NCI-H526 (cell line): ENCODE measurements around the gene MOB3B.
A peak's percentile ranks its signal among the peaks of the same experiment; 100 is the strongest.

Source experiments
- DNase-seq, 2 experiments: peaks; one replicate each; lab custom pipeline; 2025; lab: John Stamatoyannopoulos, UW

Gene MOB3B

DNA sequence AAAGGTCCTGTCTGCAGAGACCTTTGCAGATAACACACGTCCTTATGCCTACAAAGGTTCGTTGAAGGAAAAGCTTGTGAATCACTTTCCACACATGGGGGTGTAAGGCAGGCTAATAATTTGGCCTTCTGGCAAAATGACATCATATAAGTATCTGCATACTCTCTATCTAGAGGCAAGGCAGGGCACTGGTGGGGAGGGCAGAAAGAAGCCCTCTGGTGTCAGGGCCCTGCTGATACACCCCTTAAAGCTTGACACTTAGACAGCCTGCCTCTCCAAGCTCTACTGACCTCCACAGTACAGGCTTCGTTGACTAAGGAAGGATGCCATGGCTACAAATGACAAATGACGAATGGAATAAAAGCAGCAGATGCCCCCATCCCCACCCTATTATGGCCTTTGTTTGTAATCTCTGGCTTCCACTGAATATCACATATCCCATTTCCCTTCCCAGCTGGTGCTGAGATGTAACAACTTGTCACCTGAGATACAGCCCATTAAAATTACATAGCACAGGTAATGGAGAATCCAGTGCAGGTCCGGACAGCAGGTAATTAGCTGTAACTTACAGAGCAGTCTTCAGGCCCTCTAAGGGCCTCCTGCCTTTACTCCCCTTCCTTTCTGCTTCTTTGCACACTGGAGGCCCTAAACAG lies 82.5 kb downstream of the MOB3B start:
- no peak for DNase-seq

DNA sequence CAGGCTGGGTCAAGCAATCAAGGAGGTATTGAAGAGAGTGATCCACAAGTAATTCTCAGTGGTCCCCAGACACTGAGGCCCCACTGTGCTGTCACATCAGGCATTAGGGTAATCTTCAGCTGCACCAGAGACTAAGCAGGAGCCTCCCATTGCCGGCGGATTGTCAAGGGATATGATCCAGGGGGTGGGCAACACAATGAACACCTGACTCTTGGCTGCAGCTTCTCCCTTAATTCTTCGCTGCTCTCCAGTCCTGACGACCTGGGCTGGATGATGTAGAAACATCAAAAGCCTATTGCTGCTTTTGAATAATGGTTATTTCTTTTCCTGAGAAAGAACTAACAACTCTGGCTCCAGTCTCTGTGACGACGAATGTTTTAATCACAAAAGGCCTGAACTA lies 83.9 kb downstream of the MOB3B start:
- DNase-seq, result no peak

DNA sequence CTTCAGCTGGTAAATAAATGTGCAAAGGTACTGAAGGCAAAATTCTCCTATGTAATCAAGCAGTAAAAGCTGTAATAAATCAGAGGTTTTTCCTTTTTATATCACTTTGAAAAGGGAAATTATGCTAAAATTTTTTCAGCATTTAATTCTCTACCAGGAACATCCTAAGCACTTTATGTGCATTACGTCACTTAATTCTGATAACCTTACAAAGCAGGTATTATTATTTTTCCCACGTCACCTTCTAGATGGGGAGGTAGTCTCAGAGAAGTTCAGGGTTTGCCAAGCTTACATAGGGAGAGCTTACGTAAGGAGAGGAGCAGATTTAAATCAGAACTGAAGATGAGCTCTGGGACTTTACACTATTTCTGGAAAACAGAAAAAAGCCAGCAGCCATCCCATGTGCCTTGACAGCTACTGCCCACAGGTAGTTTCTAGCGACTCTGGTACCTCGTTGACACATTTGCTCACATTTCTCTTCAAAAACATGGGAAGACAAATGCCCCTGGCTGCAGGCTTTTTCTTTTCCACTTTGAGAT lies 84.5 kb downstream of the MOB3B start:
- no peak for DNase-seq

DNA sequence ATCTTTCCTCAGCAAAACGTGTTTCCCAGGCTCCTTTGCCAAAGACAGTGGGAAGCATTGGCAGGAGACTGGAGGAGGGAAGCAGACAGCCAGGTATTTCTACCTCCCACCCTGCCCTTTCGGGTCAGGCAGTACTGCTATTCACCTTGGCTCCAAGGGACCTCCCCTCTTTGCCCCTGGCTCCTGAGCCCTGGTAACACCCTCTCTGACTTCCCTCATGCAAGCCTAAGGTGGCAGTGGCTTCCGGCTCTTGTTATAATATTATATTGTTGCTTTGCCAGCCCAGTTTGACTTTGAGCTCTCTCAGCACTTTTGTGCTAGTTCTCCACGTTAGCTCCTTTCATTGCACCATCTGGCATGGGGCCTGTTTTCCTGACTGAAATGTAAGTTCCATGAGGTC lies 87.2 kb downstream of the MOB3B start:
- no peak for DNase-seq

DNA sequence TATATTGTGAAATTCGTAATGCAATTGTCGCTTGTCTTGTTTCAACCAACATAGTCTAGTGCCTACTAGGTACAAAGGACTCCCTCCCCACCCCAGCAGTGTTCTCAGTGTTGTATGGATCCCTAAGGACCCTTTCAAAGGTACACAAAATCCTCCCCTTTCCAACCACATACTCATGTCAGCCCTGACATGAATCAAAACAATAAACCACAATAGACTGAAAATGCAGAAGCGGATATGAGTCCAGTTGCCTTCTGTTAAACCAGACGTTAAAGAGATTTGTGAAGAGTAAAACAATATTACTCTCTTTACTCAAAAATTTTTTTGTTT lies 87.9 kb downstream of the MOB3B start:
- DNase-seq, result no peak

DNA sequence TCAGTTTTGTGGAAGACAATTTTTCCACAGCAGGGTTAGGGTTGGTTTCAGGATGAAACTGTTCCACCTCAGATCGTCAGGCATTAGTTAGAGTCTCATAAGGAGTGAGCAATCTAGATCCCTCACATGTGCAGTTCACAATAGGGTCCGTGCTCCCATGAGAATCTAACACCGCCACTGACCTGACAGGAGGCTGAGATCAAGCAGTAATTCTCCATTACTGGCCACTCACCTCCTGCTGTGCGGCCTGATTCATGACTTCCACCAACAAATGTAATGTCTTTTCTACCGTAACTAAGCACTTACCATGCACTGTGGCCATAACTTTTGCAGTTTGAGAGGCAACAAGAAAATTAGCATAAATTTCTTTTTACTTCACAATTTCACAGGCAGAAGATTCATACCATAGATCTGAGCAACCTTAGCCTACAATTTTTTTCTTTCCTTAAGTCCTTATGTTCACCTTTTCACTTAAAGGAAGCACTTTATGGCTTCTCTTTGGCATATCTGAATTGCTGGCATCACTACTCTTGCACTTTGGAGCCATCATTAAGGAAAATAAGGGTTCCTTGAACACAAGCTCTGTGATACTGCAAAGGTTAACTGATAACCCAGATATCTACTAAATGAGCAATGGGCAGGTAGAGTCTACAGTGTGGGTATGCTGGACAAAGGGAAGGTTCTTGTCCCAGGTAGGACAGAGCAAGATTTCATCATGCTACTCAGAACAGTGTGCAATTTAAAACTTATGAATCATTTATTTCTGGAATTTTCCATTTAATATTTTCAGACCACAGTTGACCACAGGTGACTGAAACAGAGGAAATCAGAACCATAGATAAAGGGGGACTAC lies 88.5 kb downstream of the MOB3B start:
- DNase-seq, result no peak

DNA sequence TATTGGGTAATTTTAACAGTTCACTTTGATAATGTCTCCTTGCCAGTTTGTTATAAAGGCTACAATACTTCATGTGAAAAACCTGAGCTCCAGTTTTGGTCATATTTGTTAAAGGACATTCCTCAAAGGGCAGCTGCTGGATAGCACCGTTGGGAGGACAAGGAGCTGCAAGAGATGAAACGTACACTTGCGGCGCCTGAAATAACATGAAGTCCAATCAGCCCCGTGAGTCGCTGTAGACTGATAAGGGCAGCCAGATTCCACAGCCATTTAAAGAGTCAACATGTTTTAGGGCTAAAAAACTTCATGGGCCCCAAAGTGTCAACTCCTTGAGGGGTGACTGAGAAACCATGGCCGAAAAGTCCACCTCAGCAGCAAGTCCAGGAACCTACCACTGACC lies 91.1 kb downstream of the MOB3B start:
- no peak for DNase-seq

DNA sequence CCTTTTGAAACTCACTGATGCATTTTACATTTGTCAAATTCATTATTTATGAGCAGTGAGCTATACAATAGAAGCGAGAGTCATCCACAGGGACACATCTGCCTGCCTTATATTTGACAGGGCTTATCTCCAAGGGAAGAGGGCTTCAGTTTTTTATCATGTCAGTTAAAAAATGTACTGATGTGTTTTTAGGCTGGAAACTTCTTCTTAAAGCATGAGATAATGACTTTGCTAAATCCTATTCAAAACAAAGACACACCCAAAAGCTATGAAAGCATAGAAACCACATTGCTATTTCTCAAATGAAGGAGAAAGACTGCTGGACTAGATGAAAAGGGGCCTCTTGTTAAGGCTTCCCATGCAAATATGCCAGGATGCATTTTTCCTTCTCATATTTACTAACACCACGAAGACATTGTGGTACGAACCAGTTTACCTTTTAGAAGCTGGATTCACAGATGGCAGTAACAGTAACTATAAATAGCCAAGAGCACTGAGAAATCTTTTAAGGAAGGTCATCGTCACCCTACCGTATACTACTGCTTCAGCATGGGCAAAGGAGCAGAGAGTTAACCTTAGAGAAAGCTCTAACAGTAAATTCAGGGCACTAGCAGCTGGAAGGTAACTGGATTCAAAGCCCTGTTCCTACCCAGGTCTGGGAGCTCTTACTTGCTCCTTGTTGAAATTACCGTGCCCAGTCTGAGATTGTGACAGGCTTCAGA lies 91.8 kb downstream of the MOB3B start:
- DNase-seq, result peak; percentile 25 to 38

DNA sequence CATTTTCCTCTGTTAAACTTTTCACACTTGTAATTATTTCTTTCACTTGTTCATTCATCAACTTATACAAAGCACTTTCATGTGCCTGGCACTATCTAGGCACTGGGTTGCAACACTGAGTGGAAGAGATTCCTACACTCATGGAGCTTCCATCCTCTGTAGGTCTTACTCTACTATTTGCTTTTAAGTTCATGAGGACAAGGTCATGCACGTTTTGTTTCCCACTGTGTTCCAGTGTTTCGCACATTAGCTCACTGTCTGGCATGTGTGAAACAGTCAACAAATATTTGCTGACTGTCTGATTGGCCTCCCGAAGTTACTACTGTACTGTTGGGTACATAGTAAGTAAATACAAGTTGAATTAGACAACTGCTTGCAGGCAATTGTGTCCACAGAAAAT lies 93.4 kb downstream of the MOB3B start:
- DNase-seq, result peak in 1 of 2 experiments; percentile 6

DNA sequence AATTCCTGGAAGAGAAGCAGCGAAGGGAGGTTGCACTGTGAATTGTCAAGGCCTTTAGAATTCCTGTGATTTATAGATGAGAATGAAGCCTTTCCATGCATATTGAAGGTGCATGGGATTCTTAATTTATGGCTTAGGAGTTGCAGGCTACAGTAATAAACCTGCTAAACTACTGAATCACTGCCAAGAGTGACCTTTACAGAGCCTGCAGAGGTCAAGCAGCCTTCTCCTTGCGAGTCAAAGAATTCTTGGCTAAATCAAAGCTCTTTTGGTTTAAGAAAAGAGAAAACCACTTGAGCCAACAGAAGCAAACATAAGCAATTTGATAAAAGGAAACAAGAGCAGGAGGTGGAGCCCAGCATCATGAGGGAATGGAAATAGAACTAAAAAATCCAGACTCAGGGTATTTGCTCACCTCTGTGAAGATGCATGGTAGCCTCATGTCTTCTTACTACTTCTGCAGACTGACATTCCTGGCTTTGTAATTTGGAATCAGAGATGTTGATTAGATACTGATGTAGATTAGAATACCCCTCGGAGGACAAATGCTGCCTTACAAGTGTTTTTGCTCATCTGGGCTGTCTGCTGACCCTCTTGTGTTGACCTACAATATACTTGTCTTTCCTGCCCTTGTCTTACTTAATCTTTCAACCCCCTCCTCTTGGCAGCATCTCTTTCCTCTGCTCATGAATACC lies 95.8 kb downstream of the MOB3B start:
- no peak for DNase-seq

DNA sequence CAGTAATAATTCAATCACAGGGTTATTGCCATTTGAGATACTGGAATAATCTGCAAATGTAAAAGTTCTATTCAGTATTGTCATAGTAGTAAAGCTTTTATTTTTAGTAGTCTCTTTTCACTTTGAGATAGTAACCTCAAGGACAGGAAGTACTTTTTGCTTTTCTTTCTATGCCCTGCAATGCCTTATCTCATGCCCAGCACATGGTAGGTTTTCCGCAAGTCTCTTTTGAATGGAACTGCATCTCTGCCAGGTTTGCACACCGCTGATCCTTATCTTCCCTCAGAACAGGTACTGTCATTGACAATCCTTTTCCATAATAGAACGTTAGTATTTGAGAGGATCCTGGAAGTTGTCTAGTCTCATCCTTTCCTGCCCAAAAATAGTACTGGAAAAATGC lies 97.3 kb downstream of the MOB3B start:
- DNase-seq, result no peak

DNA sequence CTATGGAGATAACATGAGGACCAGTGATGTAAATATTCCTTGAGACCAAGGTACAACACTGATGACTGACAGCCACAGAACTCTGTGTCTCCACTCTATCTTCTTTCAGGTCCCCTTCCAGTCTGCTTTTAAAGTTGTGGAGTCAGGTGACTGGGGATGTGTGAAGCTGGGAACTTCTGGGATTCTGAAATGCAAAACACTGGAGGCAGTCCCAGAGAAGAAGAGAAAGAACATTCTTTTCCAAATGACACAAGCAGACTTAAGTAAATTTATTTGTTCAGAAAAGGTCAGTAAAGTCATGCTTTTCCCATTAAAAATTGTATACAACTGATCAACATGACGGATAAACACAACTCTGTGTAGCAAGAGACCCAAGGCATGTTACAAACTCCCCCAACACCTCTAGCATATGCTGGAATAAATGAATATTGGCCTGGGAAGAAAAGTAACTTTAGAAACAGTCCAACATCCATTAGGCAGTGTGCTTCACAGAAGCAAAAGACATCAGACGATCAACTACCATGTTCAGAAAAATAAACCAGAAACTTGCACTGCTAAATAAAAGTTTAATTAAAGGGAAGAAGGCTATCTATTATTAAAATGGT lies 98.0 kb downstream of the MOB3B start:
- no peak for DNase-seq

DNA sequence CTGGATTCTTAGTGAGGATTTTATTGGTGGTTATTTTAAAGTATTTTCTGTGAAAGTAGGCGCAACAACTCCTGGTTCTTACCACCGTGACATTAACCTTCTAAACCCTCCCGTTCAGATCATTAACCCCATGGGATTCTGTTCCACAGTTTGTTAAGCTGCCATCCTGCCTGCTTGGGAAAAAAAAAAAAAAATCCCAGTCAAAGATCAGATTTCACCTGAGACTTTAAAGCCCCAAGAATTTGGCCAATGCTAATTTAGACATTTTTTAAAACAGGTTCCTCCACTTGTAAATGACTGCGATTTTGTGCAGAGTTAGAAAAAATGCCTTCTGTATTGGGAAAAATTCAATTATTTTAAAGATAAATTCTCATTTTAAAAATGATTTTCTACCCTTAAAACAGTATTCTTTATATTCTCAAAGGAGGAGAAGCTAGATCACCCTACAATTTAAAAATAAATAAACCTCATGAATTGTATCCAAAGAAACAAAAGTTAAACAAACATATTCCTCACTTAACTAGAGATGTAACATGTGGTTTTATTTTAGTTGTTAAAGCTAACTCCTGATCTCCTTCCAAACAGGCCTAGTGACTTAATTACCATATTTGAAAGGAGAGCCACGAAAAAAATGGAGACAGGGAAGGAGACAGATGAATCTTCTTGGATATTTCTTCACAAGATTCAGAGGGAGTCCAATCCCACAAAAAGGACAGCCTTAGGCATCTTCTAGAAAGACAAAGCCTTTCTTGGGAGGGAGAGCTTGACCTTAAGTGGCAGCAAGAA lies 98.7 kb downstream of the MOB3B start:
- DNase-seq, result no peak

DNA sequence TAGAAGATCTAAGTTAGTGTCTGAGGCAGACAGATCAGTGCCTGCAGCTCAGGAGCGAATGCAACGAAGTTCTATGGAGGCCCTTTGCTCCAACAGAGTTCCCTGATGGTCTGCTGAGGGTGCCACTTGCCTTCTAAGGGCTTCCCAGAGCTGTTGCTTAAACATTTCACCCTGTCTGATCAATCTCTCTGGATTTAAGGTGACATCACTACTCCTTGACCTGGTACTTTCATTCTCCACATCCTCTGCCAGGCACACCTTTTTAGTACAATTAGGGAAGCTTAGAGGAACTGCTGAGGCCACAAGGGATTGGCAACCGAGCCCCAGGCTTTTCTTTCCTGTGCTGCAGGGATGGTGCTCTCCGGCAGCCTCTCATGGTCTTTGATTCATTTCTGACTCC lies 99.7 kb downstream of the MOB3B start:
- DNase-seq, result no peak

DNA sequence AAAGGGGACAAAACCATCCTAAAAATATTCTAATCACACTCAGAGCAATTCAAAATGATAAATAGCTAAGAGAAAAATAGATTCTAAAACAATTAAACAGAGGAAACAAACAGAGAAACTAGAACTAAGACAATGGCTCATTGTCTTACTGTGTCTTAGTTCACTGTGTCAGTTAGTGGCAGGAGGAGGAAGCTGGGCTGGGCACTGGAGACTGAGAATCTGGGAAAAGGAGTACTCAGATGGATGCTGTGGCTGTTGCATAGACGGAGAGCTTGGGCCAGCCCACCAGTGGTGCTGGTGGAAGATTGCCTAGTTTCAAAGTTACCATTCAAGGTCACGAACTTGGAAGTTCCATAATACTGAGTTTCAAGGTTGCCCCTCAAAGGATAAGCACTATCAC lies 100.2 kb downstream of the MOB3B start:
- no peak for DNase-seq

DNA sequence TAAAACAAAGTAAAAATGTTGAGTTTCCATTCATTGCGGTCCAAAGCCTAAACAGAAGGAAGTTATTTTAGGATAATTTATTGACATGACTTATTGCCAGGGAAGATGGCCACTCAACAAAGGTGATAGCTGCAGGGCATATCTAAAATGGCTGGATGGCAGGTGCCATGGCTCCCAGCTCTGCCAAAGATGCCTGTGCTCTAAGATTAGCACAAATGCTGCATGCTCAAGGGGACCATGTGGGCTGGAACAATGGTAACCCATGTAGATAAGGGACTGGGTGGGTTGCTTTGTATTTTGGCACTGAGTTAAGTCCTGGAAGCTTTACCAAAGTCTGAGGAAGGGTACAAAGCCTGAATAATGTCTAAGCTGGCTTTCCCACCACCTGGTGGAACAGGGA lies 101.1 kb downstream of the MOB3B start:
- DNase-seq, result no peak

DNA sequence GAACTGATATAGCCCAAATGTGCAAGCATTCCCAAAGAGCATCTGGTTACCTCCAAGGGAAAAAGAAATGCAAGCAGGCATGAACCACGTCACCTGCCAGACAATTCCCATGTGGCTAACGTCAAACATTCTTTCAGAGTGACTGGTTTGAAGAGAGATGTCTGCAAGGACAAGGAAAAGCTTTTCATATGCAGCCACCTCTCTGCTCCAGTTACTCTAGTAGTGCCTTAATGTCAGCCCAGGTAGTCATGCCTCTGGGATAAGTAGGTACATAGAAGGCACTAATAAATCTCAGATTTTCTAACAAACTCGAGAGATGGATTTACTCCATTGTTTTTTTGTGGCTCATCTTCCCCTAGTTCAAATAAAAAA lies 102.4 kb downstream of the MOB3B start:
- DNase-seq, result no peak

DNA sequence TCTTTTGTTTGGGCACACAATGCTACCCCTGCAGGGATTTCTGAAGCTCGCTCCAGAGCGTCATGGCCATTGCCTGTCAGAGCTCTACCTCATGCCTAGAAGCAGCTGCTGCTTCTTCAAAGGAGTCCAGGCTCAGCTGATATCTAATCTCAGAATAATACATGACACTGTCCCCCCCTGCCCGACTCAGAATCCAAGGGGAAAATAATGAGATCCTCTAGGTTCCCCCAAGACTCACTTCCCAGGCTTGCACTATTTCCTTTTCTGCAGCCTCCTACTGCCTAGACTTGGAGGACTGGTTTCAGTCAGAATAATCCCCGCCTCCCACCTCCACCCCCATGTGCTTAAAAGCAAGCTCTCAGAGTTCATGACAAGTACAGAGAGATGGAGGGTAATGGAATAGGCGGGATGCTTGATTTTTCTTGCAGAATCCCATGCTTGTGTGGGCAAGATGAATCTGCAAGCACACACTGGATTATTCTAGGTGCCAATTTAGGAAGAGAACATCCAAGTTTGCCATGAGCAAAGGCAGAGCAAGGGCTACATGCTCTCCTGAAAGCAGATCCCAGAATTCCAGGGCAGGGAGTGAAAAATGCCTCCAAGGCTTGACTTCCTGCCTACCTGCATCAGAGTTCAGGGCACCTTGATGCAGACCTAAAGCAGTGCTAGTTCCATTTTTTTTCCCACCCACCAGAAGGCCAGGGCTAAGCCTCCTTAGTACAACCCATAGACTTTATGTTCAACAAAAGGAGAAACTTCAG lies 102.9 kb downstream of the MOB3B start:
- DNase-seq, result no peak

DNA sequence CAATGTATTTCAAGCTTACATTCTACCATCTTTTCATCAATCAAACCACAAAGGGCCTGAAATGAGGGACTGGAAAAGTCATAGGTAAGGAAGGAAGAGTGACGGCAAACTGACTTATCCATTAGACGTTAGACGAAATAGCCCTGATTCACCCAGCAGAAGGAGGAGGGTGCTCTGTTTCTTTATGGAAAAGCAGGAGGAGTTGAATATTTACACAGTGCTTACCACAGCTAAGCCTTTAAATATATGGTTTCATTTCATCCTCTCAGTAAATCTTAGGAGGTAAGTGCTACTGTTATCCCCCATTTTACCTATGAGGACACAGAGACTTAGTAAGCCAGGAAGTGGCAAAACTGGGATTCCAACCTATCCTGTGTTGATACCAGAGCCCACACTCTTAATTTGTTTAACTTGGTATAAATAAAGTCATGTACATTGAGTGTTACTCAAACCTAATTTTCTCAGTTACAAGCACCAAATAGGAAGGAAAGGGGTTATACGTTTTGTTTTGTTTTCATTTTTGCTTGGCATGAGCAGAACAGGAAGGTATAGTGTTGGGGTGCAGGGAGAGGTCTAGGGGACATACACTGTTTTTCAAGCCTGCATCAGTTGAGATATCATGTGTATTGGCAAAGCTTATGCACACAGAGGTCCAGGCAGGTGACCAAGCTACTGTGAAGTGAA lies 103.6 kb downstream of the MOB3B start:
- DNase-seq, result no peak
